K562 (cell line): ENCODE data around the gene POLR3H. TPM values are rescaled to one million over a fixed set of nuclear protein-coding genes. Genes with fewer than 3 reads are reported as not detected.

ENCODE experiments used
- ATAC-seq: fragments of 200-7000 bp; cut with Tn5 transposase; 3 replicates; pipeline ENCODE4 v1.9.1; 2020; ENCODE audit warnings: moderate library complexity
- BruUV-seq: library from RNA; stranded (reverse); fragments of 400-500 nt; replicated peaks from 2 replicates; lab custom pipeline; 2021; lab: Mats Ljungman, UMichigan
- CTCF ChIA-PET: fragments of 300-600 bp; formaldehyde crosslinking; extraction: SDS; loops from one replicate; lab custom pipeline; 2021; ENCODE audit warnings: low intra/inter-chr PET ratio; lab: Yijun Ruan, JAX
- POLR2A ChIA-PET: fragments of 300-600, 350-650 bp; sonication (Branson Sonifier 250); formaldehyde crosslinking; extraction: SDS; loops from one replicate; lab custom pipeline; 2021; ENCODE audit warnings: antibody characterized with exemption, inconsistent platforms; lab: Yijun Ruan, JAX
- DNase-seq, 4 experiments: peaks; one replicate each; pipeline versions ENCODE4 v3.0.0 to v3.0.0-alpha.2; 2011 to 2018; ENCODE audit warnings: low spot score in 3 of 4, mixed read lengths in 3 of 4; ENCODE audit errors: extremely low read depth in 1 of 4
- FAIRE-seq: peaks from 2 replicates; lab custom pipeline; 2011; peaks lifted over from hg19 to GRCh38; lab: Jason Lieb, UNC
- H2AFZ ChIP-seq: 2 replicates; pipeline ENCODE4 v1.6.0; 2011; ENCODE audit warnings: low read depth, low read length, control low read depth, inconsistent platforms
- H3K27ac ChIP-seq: fragments of 200-600 bp; 3 replicates; pipeline ENCODE4 v1.8.0; 2011; ENCODE audit warnings: low read depth, mild to moderate bottlenecking, control low read depth, inconsistent platforms, low read length, moderate library complexity, mixed read lengths; ENCODE audit errors: extremely low read depth
- H3K27me3 ChIP-seq, 2 experiments: fragments of 300-600 bp in 1 of 2; 2 replicates in 1 of 2; 3 replicates in 1 of 2; pipeline versions ENCODE4 v1.6.0 to v1.8.0; 2011; ENCODE audit warnings: inconsistent platforms in 2 of 2, low read length in 2 of 2, mild to moderate bottlenecking in 1 of 2, mixed read lengths in 1 of 2, moderate library complexity in 1 of 2; ENCODE audit not compliant: control insufficient read depth in 2 of 2, insufficient read depth in 2 of 2
- H3K36me3 ChIP-seq: fragments of 300-600 bp; 3 replicates; pipeline ENCODE4 v1.8.0; 2011; ENCODE audit warnings: mild to moderate bottlenecking, low read length, inconsistent platforms; ENCODE audit not compliant: control insufficient read depth, insufficient read depth
- H3K4me1 ChIP-seq, 2 experiments: fragments of 200-600 bp in 1 of 2; replicated peaks in 1 of 2; 2 replicates in 1 of 2; 3 replicates in 1 of 2; pipeline versions ENCODE4 v1.5.1 to v1.8.0; 2011; ENCODE audit warnings: inconsistent platforms in 2 of 2, low read length in 2 of 2, mild to moderate bottlenecking in 1 of 2, mixed read lengths in 1 of 2, moderate library complexity in 1 of 2; ENCODE audit not compliant: control insufficient read depth in 2 of 2, insufficient read depth in 2 of 2
- H3K4me2 ChIP-seq: 2 replicates; pipeline ENCODE4 v1.6.1; 2011; ENCODE audit warnings: low read length, control low read depth, inconsistent platforms, mixed read lengths; ENCODE audit not compliant: insufficient read depth
- H3K4me3 ChIP-seq: fragments of 200-600 bp; sonication (generic), shearing (Covaris generic); 2 replicates; pipeline ENCODE4 v1.5.1; 2016; ENCODE audit warnings: control low read depth, inconsistent platforms
- H3K79me2 ChIP-seq: fragments of 200-600 bp; 3 replicates; pipeline ENCODE4 v1.8.0; 2011; ENCODE audit warnings: low read length, inconsistent platforms; ENCODE audit not compliant: control insufficient read depth, insufficient read depth
- H3K9ac ChIP-seq, 2 experiments: 2 replicates each; pipeline versions ENCODE4 v1.6.0 to v1.6.1; 2011; ENCODE audit warnings: low read depth in 2 of 2, low read length in 2 of 2, control low read depth in 1 of 2, inconsistent platforms in 1 of 2, mild to moderate bottlenecking in 1 of 2, mixed read lengths in 1 of 2; ENCODE audit not compliant: insufficient read depth in 1 of 2
- H3K9me1 ChIP-seq: one replicate; pipeline ENCODE4 v1.6.0; 2011; ENCODE audit warnings: inconsistent platforms, mild to moderate bottlenecking, low read length, moderate library complexity; ENCODE audit not compliant: control insufficient read depth, insufficient read depth
- H3K9me3 ChIP-seq: replicated peaks from 2 replicates; pipeline ENCODE4 v1.5.1; 2011; ENCODE audit warnings: low read depth, low read length, inconsistent platforms; ENCODE audit not compliant: control insufficient read depth, insufficient read depth
- H4K20me1 ChIP-seq: replicated peaks from 2 replicates; pipeline ENCODE4 v1.6.1; 2011; ENCODE audit warnings: low read length, inconsistent platforms, mixed read lengths; ENCODE audit not compliant: control insufficient read depth, insufficient read depth
- CBFA2T3 ChIP-seq: fragments of 450-650 bp; IDR thresholded peaks from 2 replicates; pipeline ENCODE4 v1.6.1; 2017
- ELF4 ChIP-seq: fragments of 450-650 bp; formaldehyde crosslinking; IDR thresholded peaks from 2 replicates; pipeline ENCODE4 v1.4.0; 2022; ENCODE audit warnings: missing genetic modification characterization
- GATAD2A ChIP-seq: fragments of 450-650 bp; IDR thresholded peaks from 2 replicates; pipeline ENCODE4 v1.6.1; 2017
- PHF8 ChIP-seq: fragments of 200-600 bp; sonication (generic); IDR thresholded peaks from 2 replicates; pipeline ENCODE4 v1.6.1; 2012; ENCODE audit warnings: mixed run types, mild to moderate bottlenecking, inconsistent platforms, low read length, moderate library complexity, borderline replicate concordance
- PHTF2 ChIP-seq: fragments of 250-450 bp; sonication (Bioruptor Pico); IDR thresholded peaks from 2 replicates; pipeline ENCODE4 v1.5.0; 2021; ENCODE audit warnings: mild to moderate bottlenecking
- RNF2 ChIP-seq: sonication (generic); IDR thresholded peaks from 2 replicates; pipeline ENCODE4 v1.6.1; 2016
- SP1 ChIP-seq: sonication (generic); formaldehyde crosslinking; IDR thresholded peaks from 2 replicates; pipeline ENCODE4 v1.8.1; 2022; ENCODE audit warnings: mild to moderate bottlenecking, missing genetic modification reagents
- THRB ChIP-seq: fragments of 450-650 bp; formaldehyde crosslinking; conservative IDR thresholded peaks from 2 replicates; pipeline ENCODE4 v1.4.0; 2022; ENCODE audit warnings: mild to moderate bottlenecking, missing genetic modification characterization
- ZNF431 ChIP-seq: sonication (generic); formaldehyde crosslinking; IDR thresholded peaks from 2 replicates; pipeline ENCODE4 v1.8.0; 2022; ENCODE audit warnings: mild to moderate bottlenecking, missing genetic modification reagents
- ZZZ3 ChIP-seq: fragments of 450-650 bp; IDR thresholded peaks from 2 replicates; pipeline ENCODE4 v1.6.1; 2016; ENCODE audit warnings: antibody characterized with exemption, mild to moderate bottlenecking, moderate library complexity
- WGBS: fragments of 100-300 bp; shearing (Covaris generic); methylation state at CpG from one replicate; pipeline ENCODE4 v1.1.6; 2016; ENCODE audit warnings: low coverage, mixed read lengths; ENCODE audit not compliant: insufficient coverage; ENCODE audit errors: missing lambda C conversion rate; 5-methylcytosine and 5-hydroxymethylcytosine counted together
- in situ Hi-C: fragments of 300-500 bp; cut with MboI; formaldehyde crosslinking; loops from 4 replicates; pipeline ENCODE4 v1.15.0; 2018; ENCODE audit warnings: inconsistent platforms, mixed read lengths
- intact Hi-C: fragments of 100-400 bp; cut with micrococcal nuclease; formaldehyde crosslinking; loops from 2 replicates; pipeline ENCODE4 v1.14.2; 2022
- polyA plus RNA-seq, 8 experiments: library from polyadenylated mRNA; depleted of rRNA in 4 of 8; stranded (reverse) in 5 of 8; unstranded in 3 of 8; fragments of >200 nt; fragmentation: Nextera tagmentation in 2 of 8; fragmentation: Illumina TruSeq in 1 of 8; extraction: Ambion mirVana in 2 of 8; extraction: Trizol in 1 of 8; gene quantifications; 2 replicates each; pipeline versions ENCODE4 v1.2.1 to v1.2.3, GENCODE V29; 2011 to 2014; ENCODE audit warnings: inconsistent platforms in 1 of 8, missing spikeins in 1 of 8
- total RNA-seq, 7 experiments: library from RNA; depleted of rRNA in 6 of 7; stranded (reverse); fragments of >200 nt in 6 of 7; fragmentation: Illumina TruSeq in 2 of 7; extraction: Trizol in 2 of 7; gene quantifications; 2 replicates each; pipeline versions ENCODE4 v1.2.1 to v1.2.3, GENCODE V29; 2011 to 2021; ENCODE audit warnings: low replicate concordance in 1 of 7
- TF ChIP-seq, protein P1 (sequence below): sonication (generic); formaldehyde crosslinking; IDR thresholded peaks from 2 replicates; pipeline ENCODE4 v1.8.1; 2023; ENCODE audit warnings: mild to moderate bottlenecking, missing genetic modification reagents

Gene POLR3H
- total and polyA plus RNA-seq, 9 of the 15 experiments (the other 6 are each of a cell fraction or from before 2014, with no cell fraction given): 5.3 to 48.4 (median 22.2) TPM

DNA sequence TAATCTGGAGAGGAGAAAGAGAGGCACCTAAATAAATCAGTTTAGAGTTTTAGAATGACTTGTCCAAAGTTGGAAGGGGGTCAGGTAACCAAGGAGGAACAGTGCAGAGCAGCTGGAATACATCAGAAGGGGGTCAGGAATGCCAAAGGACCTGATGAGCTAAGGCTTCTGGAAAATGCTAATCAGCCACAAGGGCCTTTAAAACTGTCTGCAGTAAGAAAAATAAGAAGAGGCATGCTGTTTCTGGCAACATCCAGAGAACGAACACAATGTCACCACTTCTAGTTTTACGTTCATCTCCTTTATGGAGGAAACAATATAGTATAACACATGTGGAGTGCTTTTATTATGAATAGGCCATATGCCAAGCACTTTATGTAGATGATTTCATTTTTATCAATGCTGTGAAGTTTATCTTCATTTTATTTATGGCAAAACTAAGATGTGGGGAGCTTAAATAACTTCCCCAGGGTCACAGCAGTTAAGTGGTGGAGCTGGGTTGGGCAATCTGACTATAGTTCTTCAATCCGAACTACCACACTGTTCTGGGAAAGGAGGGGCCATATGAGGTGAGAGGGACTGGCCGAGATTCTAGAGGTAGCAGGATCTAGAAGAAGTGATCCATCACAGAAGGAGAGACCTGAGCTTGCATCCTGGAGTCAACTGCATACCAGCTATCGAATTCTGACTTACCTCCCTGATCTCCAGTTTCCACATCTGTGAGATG, 52.7 kb downstream of the POLR3H start:
- Histone ChIP-seq H3K4me3 (no peak overlapping the region), H3K27me3 (no peaks in the 10 kb centered on the region), H3K4me1 (peaks cover 11 to 16% of the 10 kb centered on the region in 2 experiments; a peak in 4 of 5 replicates), H3K9me3 (no peaks in the 10 kb centered on the region), H3K9me1 (no peaks in the 10 kb centered on the region), H3K27ac (no peak overlapping the region), H4K20me1 (peaks cover 36% of the 10 kb centered on the region), H2AFZ (no peak overlapping the region), H3K9ac (no peak overlapping the region), H3K4me2 (no peak overlapping the region), H3K36me3 (peaks cover 52% of the 10 kb centered on the region), H3K79me2 (peaks cover 89% of the 10 kb centered on the region)
- in situ Hi-C loops (no loop called here), intact Hi-C loops (no loop called here)
- DNase-seq: no peak
- no TSS peak for BruUV-seq
- CTCF ChIA-PET: no interaction called here
- no peak for FAIRE-seq
- WGBS: 90% methylated on average over 5 of the region's 5 CpGs
- POLR2A ChIA-PET: interaction anchor here (1.2 kb wide), 1 partner anchor 23 kb away, joined by 5 read pairs; the partner anchor contains the start of genes ACO2 and PHF5A
- TF ChIP-seq RNF2 (no peak), THRB (CRISPR knock-in tag) (no peak), CBFA2T3 (no peak), ZZZ3 (no peak), ELF4 (CRISPR knock-in tag) (no peak), SP1 (CRISPR knock-in tag) (no peak), PHTF2 (no peak), GATAD2A (no peak), PHF8 (no peak), ZNF431 (CRISPR knock-in tag) (no peak)
- TF ChIP-seq, protein P1, sequence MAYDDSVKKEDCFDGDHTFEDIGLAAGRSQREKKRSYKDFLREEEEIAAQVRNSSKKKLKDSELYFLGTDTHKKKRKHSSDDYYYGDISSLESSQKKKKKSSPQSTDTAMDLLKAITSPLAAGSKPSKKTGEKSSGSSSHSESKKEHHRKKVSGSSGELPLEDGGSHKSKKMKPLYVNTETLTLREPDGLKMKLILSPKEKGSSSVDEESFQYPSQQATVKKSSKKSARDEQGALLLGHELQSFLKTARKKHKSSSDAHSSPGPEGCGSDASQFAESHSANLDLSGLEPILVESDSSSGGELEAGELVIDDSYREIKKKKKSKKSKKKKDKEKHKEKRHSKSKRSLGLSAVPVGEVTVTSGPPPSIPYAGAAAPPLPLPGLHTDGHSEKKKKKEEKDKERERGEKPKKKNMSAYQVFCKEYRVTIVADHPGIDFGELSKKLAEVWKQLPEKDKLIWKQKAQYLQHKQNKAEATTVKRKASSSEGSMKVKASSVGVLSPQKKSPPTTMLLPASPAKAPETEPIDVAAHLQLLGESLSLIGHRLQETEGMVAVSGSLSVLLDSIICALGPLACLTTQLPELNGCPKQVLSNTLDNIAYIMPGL (CRISPR knock-in tag): no peak
- ATAC-seq: no peak
